CD4-positive, alpha-beta T cell (primary cell): ENCODE results near the gene S100B. TPM values are rescaled to one million over a fixed set of nuclear protein-coding genes. Genes with fewer than 3 reads are reported as not detected.

Experiments used
- ATAC-seq: fragments of 200-7000 bp; cut with Tn5 transposase; one replicate; pipeline ENCODE4 v1.10.0; 2022; ENCODE audit warnings: mild to moderate bottlenecking; ENCODE audit not compliant: poor library complexity
- CTCF ChIA-PET: fragments of 350-600 bp; sonication (Branson Sonifier 250); formaldehyde crosslinking; loops from one replicate; lab custom pipeline; 2021; ENCODE audit warnings: antibody characterized with exemption, inconsistent platforms; lab: Charles Lee
- POLR2A ChIA-PET: fragments of 350-600 bp; sonication (Branson Sonifier 250); formaldehyde crosslinking; loops from one replicate; lab custom pipeline; 2021; ENCODE audit warnings: antibody characterized with exemption, inconsistent platforms; lab: Charles Lee
- DNase-seq, 14 experiments: peaks; one replicate each; pipeline ENCODE4 v3.0.0-alpha.2; 2013 to 2020; ENCODE audit warnings: mixed read lengths in 2 of 14
- H3K27ac ChIP-seq, 2 donors: one replicate each; pipeline versions ENCODE4 v1.5.1 to v1.7.0; 2013; ENCODE audit warnings: low read length in 2 of 2, low read depth in 1 of 2, mild to moderate bottlenecking in 1 of 2
- H3K27me3 ChIP-seq, 2 experiments: 1 replicate in 1 of 2; 2 replicates in 1 of 2; pipeline versions ENCODE4 v1.6.1 to v1.7.0; 2013; ENCODE audit warnings: low read length in 2 of 2, control low read depth in 1 of 2, mild to moderate bottlenecking in 1 of 2, moderate library complexity in 1 of 2; ENCODE audit not compliant: insufficient read depth in 2 of 2, control insufficient read depth in 1 of 2
- H3K36me3 ChIP-seq: one replicate; pipeline ENCODE4 v1.6.1; 2013; ENCODE audit warnings: low read length, control low read depth; ENCODE audit not compliant: insufficient read depth
- H3K4me1 ChIP-seq: one replicate; pipeline ENCODE4 v1.6.1; 2013; ENCODE audit warnings: low read length, control low read depth; ENCODE audit not compliant: insufficient read depth
- H3K4me3 ChIP-seq: one replicate; pipeline ENCODE4 v1.5.1; 2013; ENCODE audit warnings: mild to moderate bottlenecking, low read length, moderate library complexity
- H3K9me3 ChIP-seq, 2 experiments: 1 replicate in 1 of 2; 2 replicates in 1 of 2; pipeline versions ENCODE4 v1.6.1 to v1.7.0; 2013; ENCODE audit warnings: low read length in 2 of 2, mild to moderate bottlenecking in 2 of 2, control low read depth in 1 of 2, moderate library complexity in 1 of 2; ENCODE audit not compliant: control insufficient read depth in 1 of 2, insufficient read depth in 1 of 2
- H3K27ac Mint-ChIP-seq: one replicate; pipeline ENCODE4 v1.8.0; 2020; ENCODE audit warnings: mixed read lengths
- H3K27me3 Mint-ChIP-seq: one replicate; pipeline ENCODE4 v1.8.0; 2021; ENCODE audit warnings: mixed read lengths
- H3K36me3 Mint-ChIP-seq: one replicate; pipeline ENCODE4 v1.8.0; 2021; ENCODE audit warnings: low read depth, mixed read lengths
- H3K4me1 Mint-ChIP-seq: one replicate; pipeline ENCODE4 v1.8.0; 2021; ENCODE audit warnings: low read depth, mixed read lengths
- H3K4me3 Mint-ChIP-seq: one replicate; pipeline ENCODE4 v1.8.0; 2020; ENCODE audit warnings: mild to moderate bottlenecking, mixed read lengths
- H3K9me3 Mint-ChIP-seq: one replicate; pipeline ENCODE4 v1.8.0; 2020; ENCODE audit warnings: mixed read lengths
- CTCF ChIP-seq: fragments of 200-600 bp; IDR thresholded peaks from one replicate; pipeline ENCODE4 v1.8.0; 2022; ENCODE audit warnings: antibody characterized with exemption, mild to moderate bottlenecking
- intact Hi-C, 2 experiments: fragments of 100-400 bp; cut with DNase I in 1 of 2; cut with micrococcal nuclease in 1 of 2; formaldehyde crosslinking; loops; one replicate each; pipeline versions ENCODE4 v1.15.1 to v1.9.0; 2023 to 2025; cut with DNase I, micrococcal nuclease
- total RNA-seq, 174 experiments: library from RNA in 2 of 174; stranded (reverse) in 2 of 174; gene quantifications; one replicate each; pipeline ENCODE4 v1.2.3 and lab custom pipeline; 2021 to 2026

S100B gene
- total RNA-seq, 2 experiments from 2014 or later: 0.47 to 0.52 TPM

- CTCF ChIA-PET: no interaction called here
- POLR2A ChIA-PET: interaction anchor here (1.4 kb wide), 1 partner anchor 22 kb away, joined by 3 read pairs; no protein-coding TSS in a partner anchor
- H3K36me3 Mint-ChIP-seq: no peaks in the 10 kb centered on the region
- peaks cover 12% of the 10 kb centered on the region for H3K4me1 ChIP-seq
- peaks cover 8 to 14% of the 10 kb centered on the region in 2 experiments for H3K9me3 ChIP-seq
- H3K4me3 ChIP-seq: no peak overlapping the region
- no peaks in the 10 kb centered on the region for H3K27me3 ChIP-seq
- DNase-seq (no peak), ATAC-seq (no peak)
- H3K4me1 Mint-ChIP-seq: peaks cover 23% of the 10 kb centered on the region
- H3K36me3 ChIP-seq: no peaks in the 10 kb centered on the region
- intact Hi-C loops: no loop called here
- no peaks in the 10 kb centered on the region for H3K9me3 Mint-ChIP-seq
- H3K4me3 Mint-ChIP-seq: no peak overlapping the region
- H3K27me3 Mint-ChIP-seq: no peaks in the 10 kb centered on the region
- H3K27ac Mint-ChIP-seq: no peak overlapping the region
- no peak for TF ChIP-seq CTCF
- H3K27ac ChIP-seq: no peak overlapping the region
These were observed 6.0 kb downstream of the S100B start for GRCh38 chr21:46598581-46599572.

GRCh38 chr21:46597896-46598343 lies 7.0 kb downstream of the S100B start:
- H3K4me1 Mint-ChIP-seq: peaks cover 22% of the 10 kb centered on the region
- Histone ChIP-seq H3K9me3 (peaks cover 8 to 17% of the 10 kb centered on the region in 2 experiments), H3K4me1 (peaks cover 12% of the 10 kb centered on the region), H3K36me3 (no peaks in the 10 kb centered on the region), H3K4me3 (no peak overlapping the region), H3K27me3 (no peaks in the 10 kb centered on the region), H3K27ac (no peak overlapping the region)
- H3K4me3 Mint-ChIP-seq: no peak overlapping the region
- DNase-seq (no peak), ATAC-seq (no peak)
- intact Hi-C loops: no loop called here
- H3K9me3 Mint-ChIP-seq: no peaks in the 10 kb centered on the region
- H3K27me3 Mint-ChIP-seq: no peaks in the 10 kb centered on the region
- no peak for TF ChIP-seq CTCF
- H3K27ac Mint-ChIP-seq: no peak overlapping the region
- ChIA-PET CTCF (no interaction called here), POLR2A (interaction anchor here (1.4 kb wide), 1 partner anchor 23 kb away, joined by 3 read pairs; no protein-coding TSS in a partner anchor)
- peaks cover 4% of the 10 kb centered on the region for H3K36me3 Mint-ChIP-seq

GRCh38 chr21:46597031-46597430 lies 7.9 kb downstream of the S100B start:
- Mint-ChIP-seq H3K36me3 (peaks cover 8% of the 10 kb centered on the region), H3K4me1 (peaks cover 17% of the 10 kb centered on the region), H3K4me3 (no peak overlapping the region), H3K27me3 (no peaks in the 10 kb centered on the region), H3K9me3 (no peaks in the 10 kb centered on the region), H3K27ac (no peak overlapping the region)
- no peak for DNase-seq
- Histone ChIP-seq H3K27ac (no peak overlapping the region), H3K36me3 (no peaks in the 10 kb centered on the region), H3K4me3 (no peak overlapping the region), H3K9me3 (peaks cover 8 to 24% of the 10 kb centered on the region in 2 experiments), H3K27me3 (no peaks in the 10 kb centered on the region), H3K4me1 (peaks cover 12% of the 10 kb centered on the region)
- no peak for TF ChIP-seq CTCF
- intact Hi-C loops: no loop called here
- no peak for ATAC-seq
- POLR2A ChIA-PET: no interaction called here
- CTCF ChIA-PET: no interaction called here
